ENCODE data around the gene VTI1A.
"Not testable (repeated sequence)": the region's sequence is repeated elsewhere in the genome, so short reads cannot be mapped to it uniquely, and the experiment has no call there.

The VTI1A gene

GRCh38 chr10:112535531-112535951, 88.5 kb downstream of the VTI1A start:
- TF ChIP-seq, protein P1, sequence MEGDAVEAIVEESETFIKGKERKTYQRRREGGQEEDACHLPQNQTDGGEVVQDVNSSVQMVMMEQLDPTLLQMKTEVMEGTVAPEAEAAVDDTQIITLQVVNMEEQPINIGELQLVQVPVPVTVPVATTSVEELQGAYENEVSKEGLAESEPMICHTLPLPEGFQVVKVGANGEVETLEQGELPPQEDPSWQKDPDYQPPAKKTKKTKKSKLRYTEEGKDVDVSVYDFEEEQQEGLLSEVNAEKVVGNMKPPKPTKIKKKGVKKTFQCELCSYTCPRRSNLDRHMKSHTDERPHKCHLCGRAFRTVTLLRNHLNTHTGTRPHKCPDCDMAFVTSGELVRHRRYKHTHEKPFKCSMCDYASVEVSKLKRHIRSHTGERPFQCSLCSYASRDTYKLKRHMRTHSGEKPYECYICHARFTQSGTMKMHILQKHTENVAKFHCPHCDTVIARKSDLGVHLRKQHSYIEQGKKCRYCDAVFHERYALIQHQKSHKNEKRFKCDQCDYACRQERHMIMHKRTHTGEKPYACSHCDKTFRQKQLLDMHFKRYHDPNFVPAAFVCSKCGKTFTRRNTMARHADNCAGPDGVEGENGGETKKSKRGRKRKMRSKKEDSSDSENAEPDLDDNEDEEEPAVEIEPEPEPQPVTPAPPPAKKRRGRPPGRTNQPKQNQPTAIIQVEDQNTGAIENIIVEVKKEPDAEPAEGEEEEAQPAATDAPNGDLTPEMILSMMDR (IDR thresholded peaks at IDR 0.05; ENCODE audit: control extremely low read depth, extremely low read depth, low read depth, missing control alignments), result no peak
- CTCF ChIA-PET, result interaction anchor here (1.0 to 1.1 kb wide), 2 partner anchors 18 to 63 kb away, joined by 3 to 4 read pairs; no protein-coding TSS in a partner anchor
- DNase-seq (ENCODE audit: extremely low spot score), result peak; percentile 12
- POLR2A ChIA-PET, result no interaction called here

GRCh38 chr10:112536663-112537062, 89.6 kb downstream of the VTI1A start:
- POLR2A ChIA-PET, result no interaction called here
- TF ChIP-seq, protein P1 (IDR thresholded peaks at IDR 0.05; ENCODE audit: control extremely low read depth, extremely low read depth, low read depth, missing control alignments), result no peak
- no peak for DNase-seq (ENCODE audit: extremely low spot score)
- CTCF ChIA-PET, result interaction anchor here (0.9 kb wide), 1 partner anchor 22 kb away, joined by 4 read pairs; no protein-coding TSS in a partner anchor

GRCh38 chr10:112538168-112538567, 91.2 kb downstream of the VTI1A start:
- TF ChIP-seq, protein P1 (IDR thresholded peaks at IDR 0.05; ENCODE audit: control extremely low read depth, extremely low read depth, low read depth, missing control alignments), result no peak
- CTCF ChIA-PET, result no interaction called here
- POLR2A ChIA-PET, result no interaction called here
- DNase-seq (ENCODE audit: extremely low spot score), result no peak

DNA sequence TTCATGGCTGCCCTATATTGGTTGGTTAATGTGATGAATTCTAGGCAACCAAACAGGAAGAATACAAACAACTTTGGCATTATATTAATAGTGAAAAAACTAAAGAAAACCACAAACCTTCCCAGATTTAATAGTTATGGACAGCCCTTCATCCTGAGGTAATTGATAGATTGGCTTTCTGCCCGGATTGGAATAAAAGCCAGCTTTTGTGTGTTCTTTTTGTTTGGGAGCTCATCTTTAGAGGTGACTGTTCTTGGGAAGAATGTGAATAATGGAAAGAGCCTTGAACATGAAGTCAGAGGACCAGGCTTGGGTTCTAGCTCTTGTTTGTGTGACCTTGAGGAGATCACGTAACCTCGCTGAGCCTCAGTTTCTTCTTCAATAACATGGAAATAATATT, 92.3 kb downstream of the VTI1A start:
- TF ChIP-seq, protein P1 (IDR thresholded peaks at IDR 0.05; ENCODE audit: control extremely low read depth, extremely low read depth, low read depth, missing control alignments), result no peak
- ChIA-PET POLR2A (no interaction called here), CTCF (interaction anchor here (1.7 kb wide), 1 partner anchor 12 kb away, joined by 5 read pairs; no protein-coding TSS in a partner anchor)
- no peak for DNase-seq (ENCODE audit: extremely low spot score)

DNA sequence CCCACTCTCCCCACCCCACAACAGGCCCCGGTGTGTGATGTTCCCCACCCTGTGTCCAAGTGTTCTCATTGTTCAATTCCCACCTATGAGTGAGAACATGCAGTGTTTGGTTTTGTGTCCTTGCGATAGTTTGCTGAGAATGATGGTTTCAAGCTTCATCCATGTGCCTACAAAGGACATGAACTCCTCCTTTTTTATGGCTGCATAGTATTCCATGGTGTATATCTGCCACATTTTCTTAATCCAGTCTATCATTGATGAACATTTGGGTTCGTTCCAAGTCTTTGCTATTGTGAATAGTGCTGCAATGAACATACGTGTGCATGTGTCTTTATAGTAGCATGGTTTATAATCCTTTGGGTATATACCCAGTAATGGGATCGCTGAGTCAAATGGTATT, 95.8 kb downstream of the VTI1A start:
- POLR2A ChIA-PET, result not testable (repeated sequence)

GRCh38 chr10:112546474-112546873, 99.5 kb downstream of the VTI1A start:
- TF ChIP-seq, protein P1 (IDR thresholded peaks at IDR 0.05; ENCODE audit: control extremely low read depth, extremely low read depth, low read depth, missing control alignments), result no peak
- ChIA-PET POLR2A (no interaction called here), CTCF (interaction anchor here (0.7 kb wide), 1 partner anchor 13 kb away, joined by 3 read pairs; no protein-coding TSS in a partner anchor)

More for the DNA sequence above, 95.8 kb downstream of the VTI1A start:
- CTCF ChIA-PET, result interaction anchor here (1.7 kb wide), 1 partner anchor 12 kb away, joined by 4 read pairs; no protein-coding TSS in a partner anchor
- not testable (repeated sequence) for DNase-seq (ENCODE audit: extremely low spot score)

DNA sequence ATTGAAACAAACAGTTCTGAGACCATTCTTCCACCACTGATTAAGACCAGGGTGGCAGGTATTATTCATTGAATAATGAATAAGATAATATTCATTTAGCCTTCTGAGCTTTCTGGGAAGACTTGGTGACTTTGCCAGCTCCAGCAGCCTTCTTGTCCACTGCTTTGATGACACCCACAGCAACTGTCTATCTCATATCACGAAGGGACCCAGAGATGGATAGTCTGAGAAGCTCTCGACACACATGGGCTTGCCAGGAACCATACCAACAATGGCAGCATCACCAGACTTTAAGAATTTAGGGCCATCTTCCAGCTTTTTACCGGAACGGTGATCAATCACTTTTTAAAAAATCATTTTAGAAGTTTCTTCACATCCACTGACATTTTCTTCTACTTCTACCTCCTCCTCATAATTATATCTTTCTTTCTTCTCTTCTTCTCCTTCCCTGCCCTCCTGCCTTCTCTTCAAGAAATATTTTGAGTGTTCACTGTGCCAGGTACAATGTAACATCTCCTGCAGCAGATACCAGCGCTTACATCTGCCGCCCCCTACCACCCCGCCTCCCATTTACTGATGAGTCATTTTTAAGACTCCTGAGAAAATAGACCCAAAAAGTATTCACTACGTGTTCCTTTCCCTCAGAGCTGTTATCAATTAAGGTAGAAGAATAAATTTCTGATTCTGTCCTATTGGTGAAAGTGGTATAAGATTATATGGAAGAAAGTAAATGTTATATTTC, 101.7 kb downstream of the VTI1A start:
- TF ChIP-seq, protein P1 (IDR thresholded peaks at IDR 0.05; ENCODE audit: control extremely low read depth, extremely low read depth, low read depth, missing control alignments), result no peak
- ChIA-PET POLR2A (no interaction called here), CTCF (interaction anchor here (1.1 to 1.7 kb wide), 2 partner anchors 16 to 40 kb away, joined by 3 to 4 read pairs; no protein-coding TSS in a partner anchor)
- no peak for DNase-seq (ENCODE audit: extremely low spot score)

More at GRCh38 chr10:112546474-112546873, 99.5 kb downstream of the VTI1A start:
- DNase-seq (ENCODE audit: extremely low spot score), result peak; percentile 24
